B cell (primary cell): ENCODE measurements around the gene MPHOSPH6. TPM values are rescaled to one million over a fixed set of nuclear protein-coding genes. Genes with fewer than 3 reads are reported as not detected.

Experiments
- ATAC-seq: fragments of 200-7000 bp; cut with Tn5 transposase; one replicate; pipeline ENCODE4 v1.10.0; 2021; ENCODE audit warnings: low read depth, mild to moderate bottlenecking, moderate number of reproducible peaks, moderate library complexity
- CTCF ChIA-PET: fragments of 350-600 bp; sonication (Branson Sonifier 250); formaldehyde crosslinking; loops from one replicate; lab custom pipeline; 2021; ENCODE audit warnings: antibody characterized with exemption, inconsistent platforms; lab: Charles Lee
- POLR2A ChIA-PET: fragments of 350-600 bp; sonication (Branson Sonifier 250); formaldehyde crosslinking; loops from one replicate; lab custom pipeline; 2021; ENCODE audit warnings: antibody characterized with exemption; lab: Charles Lee
- DNase-seq: peaks from one replicate; pipeline ENCODE4 v3.0.0; 2013
- H2AFZ ChIP-seq: 2 replicates; pipeline ENCODE4 v1.6.1; 2012; ENCODE audit warnings: mild to moderate bottlenecking, low read depth, low read length; ENCODE audit not compliant: insufficient read depth, poor library complexity, severe bottlenecking
- H3K27ac ChIP-seq, 2 donors: 1 replicate in 1 of 2; 2 replicates in 1 of 2; pipeline ENCODE4 v1.5.1; 2012 to 2013; ENCODE audit warnings: low read length in 2 of 2, mild to moderate bottlenecking in 2 of 2, moderate library complexity in 1 of 2
- H3K27me3 ChIP-seq, 4 experiments: fragments of 200-600 bp in 1 of 4; sonication (generic) in 1 of 4; replicated peaks in 1 of 4; 1 replicate in 2 of 4; 2 replicates in 2 of 4; pipeline versions ENCODE4 v1.6.1 to v1.7.0; 2013 to 2016; ENCODE audit warnings: low read length in 3 of 4, mild to moderate bottlenecking in 2 of 4, mixed read lengths in 1 of 4, moderate library complexity in 1 of 4; ENCODE audit not compliant: insufficient read depth in 4 of 4, control insufficient read depth in 3 of 4; ENCODE audit errors: control extremely low read depth in 1 of 4
- H3K36me3 ChIP-seq, 2 experiments: replicated peaks in 1 of 2; 1 replicate in 1 of 2; 2 replicates in 1 of 2; pipeline versions ENCODE4 v1.6.1 to v1.7.1; 2013; ENCODE audit warnings: low read length in 1 of 2; ENCODE audit not compliant: insufficient read depth in 2 of 2, control insufficient read depth in 1 of 2; ENCODE audit errors: control extremely low read depth in 1 of 2, extremely low read depth in 1 of 2
- H3K4me1 ChIP-seq, 2 donors: fragments of 200-600 bp in 1 of 2; sonication (generic) in 1 of 2; 1 replicate in 1 of 2; 2 replicates in 1 of 2; pipeline versions ENCODE4 v1.5.1 to v1.6.1; 2013 to 2017; ENCODE audit warnings: low read length in 2 of 2; ENCODE audit not compliant: control insufficient read depth in 2 of 2, insufficient read depth in 2 of 2
- H3K4me2 ChIP-seq: replicated peaks from 2 replicates; pipeline ENCODE3; 2012; ENCODE audit warnings: mild to moderate bottlenecking, low read depth, low read length; ENCODE audit not compliant: poor library complexity, severe bottlenecking
- H3K4me3 ChIP-seq, 5 experiments: fragments of 200-600 bp in 1 of 5; sonication (generic) in 1 of 5; 1 replicate in 3 of 5; 2 replicates in 2 of 5; pipeline versions ENCODE4 v1.5.1 to v1.7.0; 2011 to 2016; ENCODE audit warnings: low read length in 4 of 5, mild to moderate bottlenecking in 4 of 5, low read depth in 2 of 5, control low read depth in 1 of 5, moderate library complexity in 1 of 5; ENCODE audit not compliant: insufficient read depth in 1 of 5; ENCODE audit errors: control extremely low read depth in 1 of 5, extremely low read depth in 1 of 5
- H3K79me2 ChIP-seq: fragments of 200-600 bp; sonication (generic); one replicate; pipeline ENCODE4 v1.6.0; 2016; ENCODE audit warnings: low read length; ENCODE audit not compliant: control insufficient read depth, insufficient read depth
- H3K9ac ChIP-seq: fragments of 200-600 bp; sonication (generic); 2 replicates; pipeline ENCODE4 v1.6.1; 2017; ENCODE audit warnings: mild to moderate bottlenecking, low read length, moderate library complexity
- H3K9me3 ChIP-seq, 3 donors: one replicate each; pipeline versions ENCODE4 v1.6.1 to v1.7.1; 2013; ENCODE audit warnings: low read length in 2 of 3; ENCODE audit not compliant: control insufficient read depth in 2 of 3, insufficient read depth in 1 of 3; ENCODE audit errors: control extremely low read depth in 1 of 3
- H4K20me1 ChIP-seq: 2 replicates; pipeline ENCODE4 v1.6.0; 2012; ENCODE audit warnings: mild to moderate bottlenecking, low read length; ENCODE audit not compliant: insufficient read depth, control insufficient read depth, poor library complexity, severe bottlenecking
- H3K27ac Mint-ChIP-seq: one replicate; pipeline ENCODE4 v1.8.0; 2021; ENCODE audit warnings: mixed read lengths
- H3K27me3 Mint-ChIP-seq: one replicate; pipeline ENCODE4 v1.8.0; 2021; ENCODE audit warnings: mixed read lengths
- H3K4me1 Mint-ChIP-seq: one replicate; pipeline ENCODE4 v1.8.0; 2021; ENCODE audit warnings: mixed read lengths
- H3K4me3 Mint-ChIP-seq: one replicate; pipeline ENCODE4 v1.8.0; 2021; ENCODE audit warnings: mixed read lengths
- H3K9me3 Mint-ChIP-seq: one replicate; pipeline ENCODE4 v1.8.0; 2022; ENCODE audit warnings: mixed read lengths; ENCODE audit not compliant: insufficient read depth
- EZH2 ChIP-seq: IDR thresholded peaks from 2 replicates; pipeline ENCODE4 v1.6.1; 2012; ENCODE audit warnings: borderline replicate concordance, low read depth, mild to moderate bottlenecking, moderate library complexity, low read length; ENCODE audit not compliant: insufficient read depth, poor library complexity, severe bottlenecking
- WGBS: methylation state at CpG from one replicate; pipeline ENCODE4 v1.1.5; 2013; ENCODE audit warnings: missing lambda C conversion rate; ENCODE audit not compliant: insufficient coverage; 5-methylcytosine and 5-hydroxymethylcytosine counted together
- intact Hi-C: fragments of 100-400 bp; cut with micrococcal nuclease; formaldehyde crosslinking; loops from one replicate; pipeline ENCODE4 v1.10.0; 2022
- polyA plus RNA-seq: library from polyadenylated mRNA; depleted of rRNA; stranded (reverse); fragments of >200 nt; gene quantifications from 2 replicates; pipeline ENCODE4 v1.2.3, GENCODE V29; 2012
- total RNA-seq, 2 donors: library from RNA; stranded (reverse); fragments of 120-200 nt in 1 of 2; gene quantifications; 1 replicate in 1 of 2; 2 replicates in 1 of 2; pipeline versions ENCODE4 v1.2.3 to v1.2.4, GENCODE V29; 2013 to 2022
- TF ChIP-seq, protein P1 (sequence below): fragments of 200-600 bp; IDR thresholded peaks from one replicate; pipeline ENCODE4 v1.8.0; 2022; ENCODE audit warnings: antibody characterized with exemption, mild to moderate bottlenecking

MPHOSPH6 gene
- total and polyA plus RNA-seq, 2 donors (not counting 1 experiment from before 2014, with no cell fraction given): 4.6 to 20.4 TPM

- H3K4me1 ChIP-seq: no peaks in the 10 kb centered on the region
- no peak overlapping the region for H3K27ac ChIP-seq
- H3K9me3 ChIP-seq: no peaks in the 10 kb centered on the region
- H3K27ac Mint-ChIP-seq: no peak overlapping the region
- CTCF ChIA-PET: no interaction called here
- no peak overlapping the region for H3K4me3 Mint-ChIP-seq
- no peaks in the 10 kb centered on the region for H3K36me3 ChIP-seq
- no peak overlapping the region for H2AFZ ChIP-seq
- no peaks in the 10 kb centered on the region for H3K27me3 Mint-ChIP-seq
- H3K79me2 ChIP-seq: no peaks in the 10 kb centered on the region
- intact Hi-C loops: no loop called here
- H3K4me2 ChIP-seq: no peak overlapping the region
- ATAC-seq (no peak), DNase-seq (no peak)
- H4K20me1 ChIP-seq: no peaks in the 10 kb centered on the region
- peaks cover under 1% of the 10 kb centered on the region for H3K4me1 Mint-ChIP-seq
- no peak overlapping the region for H3K9ac ChIP-seq
- TF ChIP-seq EZH2: no peak
- TF ChIP-seq, protein P1, sequence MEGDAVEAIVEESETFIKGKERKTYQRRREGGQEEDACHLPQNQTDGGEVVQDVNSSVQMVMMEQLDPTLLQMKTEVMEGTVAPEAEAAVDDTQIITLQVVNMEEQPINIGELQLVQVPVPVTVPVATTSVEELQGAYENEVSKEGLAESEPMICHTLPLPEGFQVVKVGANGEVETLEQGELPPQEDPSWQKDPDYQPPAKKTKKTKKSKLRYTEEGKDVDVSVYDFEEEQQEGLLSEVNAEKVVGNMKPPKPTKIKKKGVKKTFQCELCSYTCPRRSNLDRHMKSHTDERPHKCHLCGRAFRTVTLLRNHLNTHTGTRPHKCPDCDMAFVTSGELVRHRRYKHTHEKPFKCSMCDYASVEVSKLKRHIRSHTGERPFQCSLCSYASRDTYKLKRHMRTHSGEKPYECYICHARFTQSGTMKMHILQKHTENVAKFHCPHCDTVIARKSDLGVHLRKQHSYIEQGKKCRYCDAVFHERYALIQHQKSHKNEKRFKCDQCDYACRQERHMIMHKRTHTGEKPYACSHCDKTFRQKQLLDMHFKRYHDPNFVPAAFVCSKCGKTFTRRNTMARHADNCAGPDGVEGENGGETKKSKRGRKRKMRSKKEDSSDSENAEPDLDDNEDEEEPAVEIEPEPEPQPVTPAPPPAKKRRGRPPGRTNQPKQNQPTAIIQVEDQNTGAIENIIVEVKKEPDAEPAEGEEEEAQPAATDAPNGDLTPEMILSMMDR: no peak
- no peak overlapping the region for H3K4me3 ChIP-seq
- peaks cover 0 to 7% (median 0%) of the 10 kb centered on the region in 4 experiments for H3K27me3 ChIP-seq
- H3K9me3 Mint-ChIP-seq: no peaks in the 10 kb centered on the region
- POLR2A ChIA-PET: interaction anchor here (0.5 kb wide), 1 partner anchor 30 kb away, joined by 5 read pairs; no protein-coding TSS in a partner anchor
- no CpG with 5 or more reads among the region's 2 CpGs for WGBS
These were observed 31.3 kb upstream of the MPHOSPH6 start for GRCh38 chr16:82201351-82201750.

DNA sequence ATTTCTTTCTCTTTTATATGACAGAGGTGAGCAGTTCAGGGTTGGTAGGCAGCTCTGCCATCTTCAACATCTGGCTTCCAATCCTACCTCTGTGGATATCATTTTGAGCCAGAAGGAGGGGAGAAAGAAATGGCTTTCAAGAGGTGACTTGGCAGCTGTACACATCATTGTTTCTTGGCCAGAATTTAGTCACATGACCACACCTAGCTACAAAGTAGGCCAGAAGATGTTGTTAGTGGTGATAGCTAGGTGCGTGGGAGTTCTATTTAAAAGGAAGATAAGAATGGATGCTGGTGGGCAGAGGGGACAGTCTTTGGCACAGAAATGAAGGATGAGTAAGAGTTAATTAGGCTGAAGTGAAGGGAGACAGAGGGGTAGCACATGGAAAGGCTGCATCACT is 29.2 kb upstream of the MPHOSPH6 start:
- no peak overlapping the region for H3K27ac ChIP-seq
- no peak overlapping the region for H3K4me2 ChIP-seq
- CTCF ChIA-PET: no interaction called here
- H3K27ac Mint-ChIP-seq: no peak overlapping the region
- peaks cover 7% of the 10 kb centered on the region for H3K4me1 Mint-ChIP-seq
- no peak for TF ChIP-seq EZH2
- TF ChIP-seq, protein P1: no peak
- H3K4me3 Mint-ChIP-seq: no peak overlapping the region
- DNase-seq (no peak), ATAC-seq (no peak)
- no peaks in the 10 kb centered on the region for H3K9me3 Mint-ChIP-seq
- no peak overlapping the region for H3K4me3 ChIP-seq
- peaks cover 0 to 7% (median 0%) of the 10 kb centered on the region in 4 experiments for H3K27me3 ChIP-seq
- no peaks in the 10 kb centered on the region for H3K36me3 ChIP-seq
- no peaks in the 10 kb centered on the region for H3K9me3 ChIP-seq
- intact Hi-C loops: no loop called here
- no peaks in the 10 kb centered on the region for H4K20me1 ChIP-seq
- 93% methylated on average over 1 of the region's 1 CpG for WGBS
- POLR2A ChIA-PET: no interaction called here
- no peak overlapping the region for H3K9ac ChIP-seq
- no peaks in the 10 kb centered on the region for H3K79me2 ChIP-seq
- no peaks in the 10 kb centered on the region for H3K27me3 Mint-ChIP-seq
- H3K4me1 ChIP-seq: no peaks in the 10 kb centered on the region
- no peak overlapping the region for H2AFZ ChIP-seq
